H1 (cell line): ENCODE data around the gene MIPEP. TPM values are rescaled to one million over a fixed set of nuclear protein-coding genes. Genes with fewer than 3 reads are reported as not detected.

Experiments used
- BRCA1 ChIP-seq: IDR thresholded peaks from 2 replicates; pipeline ENCODE4 v1.6.1; 2012; ENCODE audit warnings: low read depth, low read length, improper control_type of control experiment
- CHD7 ChIP-seq: fragments of 300-600 bp; sonication (generic); IDR thresholded peaks from 2 replicates; pipeline ENCODE4 v1.7.1; 2012; ENCODE audit warnings: low read length, moderate library complexity, mild to moderate bottlenecking, inconsistent platforms; ENCODE audit not compliant: insufficient replicate concordance
- JUND ChIP-seq: IDR thresholded peaks from 2 replicates; pipeline ENCODE4 v1.6.1; 2011; ENCODE audit warnings: mild to moderate bottlenecking, improper control_type of control experiment, low read length
- polyA plus RNA-seq, 7 experiments: library from polyadenylated mRNA; depleted of rRNA in 3 of 7; stranded (reverse) in 5 of 7; unstranded in 2 of 7; fragments of >200 nt in 5 of 7; fragments of 200-250 nt in 2 of 7; gene quantifications; 1 replicate in 5 of 7; 2 replicates in 1 of 7; 4 replicates in 1 of 7; pipeline versions ENCODE4 v1.2.1 to v1.2.3, GENCODE V29; 2011 to 2013; ENCODE audit warnings: missing spikeins in 2 of 7, mixed read lengths in 2 of 7
- total RNA-seq: library from RNA; stranded (reverse); fragmentation: NEBNext Ultra II Directional; extraction: Animal tissue kit (Norgen Biotek cat#: 25700); gene quantifications from 2 replicates; pipeline ENCODE4 v1.2.1, GENCODE V29; 2021

The MIPEP gene
- total and polyA plus RNA-seq, 2 of the 8 experiments (the other 6 are each of a cell fraction or from before 2014, with no cell fraction given) = 24.0 to 24.2 TPM

- TF ChIP-seq CHD7 = no peak
- TF ChIP-seq BRCA1 = no peak
- TF ChIP-seq JUND = no peak
These were observed 112.3 kb downstream of the MIPEP start (continued) for GRCh38 chr13:23776698-23777574.
